ENCODE measurements around the gene PPP2R5C.
A peak's percentile ranks its signal among the peaks of the same experiment; 100 is the strongest.

DNA sequence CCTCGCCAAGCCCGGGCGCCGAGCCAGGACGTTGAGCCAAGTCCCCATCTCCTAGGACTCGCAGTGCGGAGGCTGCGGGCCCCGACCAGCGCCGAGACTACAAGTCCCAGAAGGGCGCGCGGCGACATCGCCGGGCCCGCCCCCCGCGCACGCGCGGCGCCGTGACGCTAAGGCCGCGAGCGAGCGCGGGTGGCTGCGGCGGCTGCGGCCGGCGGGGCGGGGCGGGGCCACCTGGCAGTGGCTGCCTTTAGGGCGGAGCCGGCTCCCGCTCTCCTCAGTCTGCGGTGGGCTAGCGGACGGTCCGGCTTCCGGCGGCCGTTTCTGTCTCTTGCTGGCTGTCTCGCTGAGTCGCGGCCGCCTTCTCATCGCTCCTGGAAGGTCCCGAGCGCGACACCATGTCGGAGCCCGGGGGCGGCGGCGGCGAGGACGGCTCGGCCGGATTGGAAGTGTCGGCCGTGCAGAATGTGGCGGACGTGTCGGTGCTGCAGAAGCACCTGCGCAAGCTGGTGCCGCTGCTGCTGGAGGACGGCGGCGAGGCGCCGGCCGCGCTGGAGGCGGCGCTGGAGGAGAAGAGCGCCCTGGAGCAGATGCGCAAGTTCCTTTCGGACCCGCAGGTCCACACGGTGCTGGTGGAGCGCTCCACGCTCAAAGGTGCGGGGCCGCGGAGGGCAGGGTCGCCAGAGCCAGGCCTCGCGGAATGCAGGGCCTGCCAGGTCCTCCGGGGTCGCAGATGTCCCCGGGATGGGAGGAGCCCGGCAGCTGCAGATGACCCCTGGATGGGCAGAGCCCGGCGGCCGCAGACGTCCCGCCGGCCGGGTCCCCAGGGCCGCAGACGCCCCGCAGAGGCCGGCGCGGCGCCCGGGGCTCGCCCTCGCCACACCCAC lies 203.0 kb downstream of the PPP2R5C start, which contains the start of gene DYNC1H1:
- peak; percentile 97 to 99 (median 98) for TF ChIP-seq POLR2AphosphoS5 (IDR thresholded peaks at IDR 0.05)
- TF ChIP-seq POLR2A (IDR thresholded peaks at IDR 0.05): peak; percentile 95 to 96
